ENCODE measurements around the gene KRT77.

KRT77 gene

DNA sequence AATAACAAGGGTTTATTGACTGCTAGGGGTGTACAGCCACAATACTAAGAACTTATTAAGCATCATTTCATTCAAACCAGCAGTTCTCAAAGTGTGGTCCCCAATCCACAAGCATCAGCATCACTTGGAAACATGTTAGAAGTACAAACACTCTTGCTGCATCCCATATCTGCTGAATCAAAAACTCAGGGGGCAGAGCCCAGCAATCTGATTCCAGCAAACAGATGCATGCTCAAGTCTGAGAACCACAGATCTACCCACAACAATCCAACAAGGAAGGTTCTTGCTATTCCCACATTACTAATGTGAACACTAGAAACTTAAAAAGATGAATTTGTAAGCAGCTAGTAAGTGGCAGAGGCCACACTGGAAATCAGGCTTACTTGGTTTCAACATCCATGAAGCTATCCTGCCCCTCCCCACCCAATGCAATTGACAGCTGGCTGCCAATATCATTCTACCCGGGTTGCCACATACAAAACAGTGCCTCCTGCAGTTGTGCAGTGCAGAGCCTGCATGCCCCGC, 6.2 kb downstream of the KRT77 start:
- no peak for DNase-seq (ENCODE audit: low read depth in 1 of 2, low spot score in 1 of 2)
- no peak for TF ChIP-seq JUND (IDR thresholded peaks at IDR 0.05; ENCODE audit: low read depth)
- in situ Hi-C loops (cut with HindIII; ENCODE audit: low pct_unique_long_range_greater_than_20kb, low sequenced_read_pairs), result no loop called here

DNA sequence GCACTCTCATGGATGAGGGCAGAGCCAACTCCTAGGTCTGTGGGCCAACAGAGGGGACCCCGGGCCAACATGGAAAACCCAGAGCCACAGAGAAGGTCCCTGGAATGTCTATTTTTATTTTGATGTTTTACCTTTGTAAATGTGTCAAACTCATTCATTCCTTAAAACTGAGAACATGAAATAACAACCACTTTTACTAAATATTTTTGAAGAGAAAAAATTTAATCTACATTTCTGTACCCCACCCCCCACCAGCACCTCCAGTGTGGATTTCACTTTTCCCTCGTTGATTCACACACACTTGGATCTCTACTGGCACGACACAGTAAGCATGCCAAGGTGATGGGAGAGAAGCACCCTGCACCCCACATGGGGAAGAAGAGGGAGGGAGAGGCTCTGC, 6.7 kb downstream of the KRT77 start:
- no peak for TF ChIP-seq JUND (IDR thresholded peaks at IDR 0.05; ENCODE audit: low read depth)
- in situ Hi-C loops (cut with HindIII; ENCODE audit: low pct_unique_long_range_greater_than_20kb, low sequenced_read_pairs), result no loop called here
- DNase-seq (ENCODE audit: low read depth in 1 of 2, low spot score in 1 of 2), result no peak

DNA sequence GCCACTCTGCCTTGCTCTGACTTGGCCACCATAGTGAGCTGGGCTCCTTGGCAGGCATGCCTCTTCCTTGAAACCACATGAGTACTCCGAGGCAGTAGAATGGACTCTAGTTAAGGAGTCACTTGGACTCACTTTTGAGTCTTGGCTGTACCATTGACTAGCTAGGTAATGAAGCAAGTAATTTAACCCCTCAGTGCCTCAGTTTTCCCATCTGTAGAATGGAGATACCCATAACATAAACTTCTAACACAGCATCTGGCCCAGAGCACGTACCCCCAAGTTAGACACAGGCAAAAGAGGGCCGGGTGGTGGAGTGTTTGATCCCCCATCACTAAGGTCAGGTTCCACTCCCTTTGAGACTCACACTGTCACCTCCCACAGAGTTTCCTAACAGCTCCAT, 8.3 kb downstream of the KRT77 start:
- in situ Hi-C loops (cut with HindIII; ENCODE audit: low pct_unique_long_range_greater_than_20kb, low sequenced_read_pairs), result no loop called here
- no peak for DNase-seq (ENCODE audit: low read depth in 1 of 2, low spot score in 1 of 2)

DNA sequence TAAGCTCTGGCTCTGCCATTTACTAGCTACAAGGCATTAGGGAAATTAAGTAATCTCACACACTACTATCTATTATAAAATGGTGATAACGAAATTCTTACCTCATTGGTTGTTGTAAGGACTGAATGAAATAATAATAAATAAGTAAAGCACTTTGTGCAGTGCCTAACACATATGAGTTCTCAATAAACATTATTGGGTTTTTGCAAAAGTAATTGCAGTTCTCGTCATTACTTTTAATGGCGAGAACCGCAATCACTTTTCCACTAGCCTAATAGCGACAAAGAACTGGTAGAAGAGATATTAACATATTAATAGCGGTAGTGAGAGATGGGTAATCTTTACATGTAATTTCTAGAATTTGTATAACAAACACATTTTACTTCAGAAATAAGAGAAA, 9.2 kb downstream of the KRT77 start:
- in situ Hi-C loops (cut with HindIII; ENCODE audit: low pct_unique_long_range_greater_than_20kb, low sequenced_read_pairs), result no loop called here
- no peak for DNase-seq (ENCODE audit: low read depth in 1 of 2, low spot score in 1 of 2)
- no peak for TF ChIP-seq JUND (IDR thresholded peaks at IDR 0.05; ENCODE audit: low read depth)

More for the DNA sequence above, 8.3 kb downstream of the KRT77 start:
- no peak for TF ChIP-seq JUND (IDR thresholded peaks at IDR 0.05; ENCODE audit: low read depth)

DNA sequence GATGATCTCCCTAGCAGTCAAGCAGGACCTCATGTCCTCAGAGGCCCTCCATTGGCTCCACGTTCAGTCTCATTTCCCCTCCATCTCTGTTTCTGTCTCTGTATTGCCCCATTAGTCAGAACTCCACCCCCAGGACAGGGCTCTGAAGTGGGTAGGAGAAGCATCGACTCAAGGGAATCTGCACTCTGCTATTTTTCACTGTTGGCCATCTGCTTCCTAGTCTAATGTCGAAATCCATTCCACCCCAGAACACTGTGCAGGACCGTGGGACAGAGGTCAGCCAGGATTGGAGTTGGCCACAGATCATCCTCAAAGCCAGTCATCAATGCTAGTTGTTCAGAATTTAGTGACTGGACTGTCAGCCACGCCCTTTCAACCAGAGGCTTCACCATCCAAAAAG, 10.1 kb downstream of the KRT77 start:
- in situ Hi-C loops (cut with HindIII; ENCODE audit: low pct_unique_long_range_greater_than_20kb, low sequenced_read_pairs), result no loop called here
- no peak for DNase-seq (ENCODE audit: low read depth in 1 of 2, low spot score in 1 of 2)
- TF ChIP-seq JUND (IDR thresholded peaks at IDR 0.05; ENCODE audit: low read depth), result no peak

DNA sequence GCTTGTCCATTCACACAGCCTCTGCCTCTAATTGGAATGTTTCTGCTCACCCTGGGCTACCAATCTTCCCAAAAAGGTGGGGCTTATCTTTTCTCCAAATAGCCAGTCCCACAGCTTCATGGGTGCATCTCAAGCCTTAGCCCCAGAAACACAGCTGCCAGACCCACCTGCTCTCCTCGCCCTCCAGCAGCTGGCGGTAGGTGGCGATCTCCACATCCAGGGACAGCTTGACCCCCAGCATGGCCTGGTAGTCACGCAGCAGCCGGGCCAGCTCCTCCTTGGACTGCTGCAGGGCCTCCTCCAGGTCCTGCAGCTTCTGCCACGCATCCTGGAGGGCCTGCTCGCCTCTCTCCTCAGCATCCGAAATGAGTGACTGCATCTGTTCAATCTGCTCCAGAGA, 11.1 kb downstream of the KRT77 start:
- TF ChIP-seq JUND (IDR thresholded peaks at IDR 0.05; ENCODE audit: low read depth), result no peak
- in situ Hi-C loops (cut with HindIII; ENCODE audit: low pct_unique_long_range_greater_than_20kb, low sequenced_read_pairs), result no loop called here
- peak in 1 of 2 experiments; percentile 22 for DNase-seq (ENCODE audit: low read depth in 1 of 2, low spot score in 1 of 2)

DNA sequence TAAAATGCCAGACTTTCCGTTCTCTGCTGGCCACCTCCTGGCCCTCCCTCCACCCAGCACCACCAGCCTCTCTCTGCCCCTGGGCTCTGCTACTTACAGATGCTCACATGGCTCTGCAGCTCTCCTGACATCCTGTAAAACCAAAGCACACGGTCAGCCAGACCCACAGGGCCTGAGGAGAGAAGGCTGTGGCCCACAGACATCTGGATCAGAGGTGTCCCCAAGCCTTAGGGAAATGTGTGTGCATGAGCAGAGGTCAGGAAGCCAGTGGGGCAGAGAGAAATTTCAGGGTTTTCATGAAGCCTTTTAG, 11.5 kb downstream of the KRT77 start:
- TF ChIP-seq JUND (IDR thresholded peaks at IDR 0.05; ENCODE audit: low read depth), result no peak
- in situ Hi-C loops (cut with HindIII; ENCODE audit: low pct_unique_long_range_greater_than_20kb, low sequenced_read_pairs), result no loop called here
- DNase-seq (ENCODE audit: low read depth in 1 of 2, low spot score in 1 of 2), result no peak

DNA sequence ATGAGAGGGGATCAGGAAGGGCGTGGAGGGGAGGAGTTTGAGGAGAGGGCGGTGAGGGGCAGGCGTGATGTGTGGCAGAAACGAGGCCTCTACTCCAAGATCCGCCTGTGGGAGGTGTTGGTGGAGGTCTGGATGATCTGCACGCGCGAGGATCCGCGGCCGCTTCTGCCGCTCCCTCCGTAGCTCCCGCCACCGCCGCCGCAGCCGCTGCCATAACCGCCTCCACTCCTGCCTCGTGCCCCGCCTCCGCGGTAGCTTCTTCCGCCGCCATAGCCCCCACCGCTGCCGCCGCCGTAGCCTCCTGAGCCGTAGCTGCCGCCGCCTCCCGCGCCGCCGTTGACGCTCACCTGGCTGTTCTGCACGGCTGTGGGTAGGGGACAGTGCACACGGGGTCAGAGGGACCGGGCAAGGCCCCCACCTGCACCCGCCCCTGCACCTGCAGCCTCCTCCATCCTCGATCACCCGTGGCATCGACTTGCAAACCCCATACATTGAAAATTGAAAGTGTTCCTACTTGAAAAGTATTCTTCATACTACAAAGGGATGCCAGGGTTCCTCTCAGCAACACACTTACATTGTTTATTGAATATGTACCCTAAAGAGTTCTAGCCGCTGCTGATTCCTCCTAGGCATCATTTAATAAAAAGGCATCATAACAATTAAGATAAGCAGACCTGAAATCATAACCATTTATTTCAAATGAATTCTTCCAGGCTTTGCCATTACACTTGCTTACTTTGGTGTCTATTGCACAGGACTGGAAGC, 12.1 kb downstream of the KRT77 start:
- in situ Hi-C loops (cut with HindIII; ENCODE audit: low pct_unique_long_range_greater_than_20kb, low sequenced_read_pairs), result no loop called here
- no peak for TF ChIP-seq JUND (IDR thresholded peaks at IDR 0.05; ENCODE audit: low read depth)
- DNase-seq (ENCODE audit: low read depth in 1 of 2, low spot score in 1 of 2), result no peak

DNA sequence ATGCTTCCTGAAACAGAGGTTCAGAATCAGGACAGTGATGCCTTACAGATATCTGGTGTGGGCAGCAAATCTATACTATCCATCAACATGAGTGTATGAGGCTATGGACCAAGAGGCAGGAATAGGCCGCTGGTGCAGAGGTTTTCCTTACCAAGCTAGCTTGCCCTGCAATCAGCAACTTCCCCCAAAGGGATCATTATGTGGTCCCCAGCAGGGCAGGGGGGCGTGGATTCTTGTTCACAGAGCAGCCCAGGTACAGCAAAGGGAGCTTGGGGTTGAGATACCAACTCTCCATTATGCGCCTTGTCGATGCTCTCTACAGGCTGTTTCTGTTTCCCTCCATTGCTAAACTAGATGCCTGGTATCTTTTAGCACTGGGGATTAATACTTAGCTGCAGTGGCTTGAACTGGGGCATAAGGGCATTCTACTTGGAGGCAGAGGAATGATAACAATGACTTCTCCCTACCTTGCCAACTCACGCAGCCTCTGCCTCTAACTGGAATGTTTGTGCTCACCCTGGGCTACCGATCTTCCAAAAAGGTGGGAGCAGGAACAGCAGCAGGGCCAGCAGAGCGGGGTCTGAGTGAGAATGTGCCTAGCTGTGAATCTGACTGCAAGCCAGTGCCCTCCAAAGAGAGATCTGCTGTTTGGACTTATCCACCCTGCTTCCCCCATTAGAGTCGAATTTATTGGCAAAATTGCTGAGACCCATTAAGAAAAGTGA, 12.8 kb downstream of the KRT77 start:
- in situ Hi-C loops (cut with HindIII; ENCODE audit: low pct_unique_long_range_greater_than_20kb, low sequenced_read_pairs), result no loop called here
- DNase-seq (ENCODE audit: low read depth in 1 of 2, low spot score in 1 of 2), result no peak
- TF ChIP-seq JUND (IDR thresholded peaks at IDR 0.05; ENCODE audit: low read depth), result no peak

DNA sequence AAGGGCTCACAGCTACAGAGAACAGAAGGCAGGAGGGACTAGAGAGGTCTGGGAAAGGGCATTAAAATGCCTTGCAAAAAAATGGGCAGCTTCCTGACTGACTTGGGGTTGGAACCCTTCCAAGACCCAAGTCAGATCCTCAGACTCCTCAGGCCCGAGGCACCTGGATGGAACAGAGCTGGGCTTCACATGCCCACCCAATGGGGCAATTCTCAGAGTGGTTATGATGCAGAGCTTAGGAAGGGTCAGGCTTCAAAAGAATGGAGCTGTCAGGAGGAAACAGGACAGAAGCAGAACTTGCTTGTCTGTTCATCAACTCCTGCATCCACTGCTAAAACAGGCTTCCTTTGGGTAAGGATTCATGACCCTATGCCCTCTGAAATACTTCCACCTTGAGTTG, 13.4 kb downstream of the KRT77 start:
- DNase-seq (ENCODE audit: low read depth in 1 of 2, low spot score in 1 of 2), result no peak
- in situ Hi-C loops (cut with HindIII; ENCODE audit: low pct_unique_long_range_greater_than_20kb, low sequenced_read_pairs), result no loop called here

DNA sequence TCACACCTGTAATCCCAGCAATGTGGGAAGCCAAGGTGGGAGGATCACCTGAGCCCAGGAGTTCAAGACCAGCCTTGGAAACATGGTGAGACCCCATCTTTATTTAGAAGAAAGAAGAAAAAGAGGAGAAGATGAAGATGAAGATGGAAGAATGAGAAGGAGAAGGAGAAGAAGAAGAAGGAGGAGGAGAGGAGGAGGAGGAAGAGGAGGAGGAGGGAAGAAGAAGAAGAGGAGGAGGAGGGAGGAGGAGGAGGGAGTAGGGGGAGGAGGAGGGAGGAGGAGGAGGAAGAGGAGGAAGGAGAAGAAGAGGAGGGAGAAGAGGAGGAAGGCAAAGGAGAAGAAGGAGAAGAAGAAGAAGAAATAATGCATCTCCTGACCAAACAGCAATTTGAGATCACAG, 14.1 kb downstream of the KRT77 start:
- in situ Hi-C loops (cut with HindIII; ENCODE audit: low pct_unique_long_range_greater_than_20kb, low sequenced_read_pairs), result no loop called here
- DNase-seq (ENCODE audit: low read depth in 1 of 2, low spot score in 1 of 2), result no peak
- TF ChIP-seq JUND (IDR thresholded peaks at IDR 0.05; ENCODE audit: low read depth), result no peak

More for the DNA sequence above, 13.4 kb downstream of the KRT77 start:
- TF ChIP-seq JUND (IDR thresholded peaks at IDR 0.05; ENCODE audit: low read depth), result no peak

DNA sequence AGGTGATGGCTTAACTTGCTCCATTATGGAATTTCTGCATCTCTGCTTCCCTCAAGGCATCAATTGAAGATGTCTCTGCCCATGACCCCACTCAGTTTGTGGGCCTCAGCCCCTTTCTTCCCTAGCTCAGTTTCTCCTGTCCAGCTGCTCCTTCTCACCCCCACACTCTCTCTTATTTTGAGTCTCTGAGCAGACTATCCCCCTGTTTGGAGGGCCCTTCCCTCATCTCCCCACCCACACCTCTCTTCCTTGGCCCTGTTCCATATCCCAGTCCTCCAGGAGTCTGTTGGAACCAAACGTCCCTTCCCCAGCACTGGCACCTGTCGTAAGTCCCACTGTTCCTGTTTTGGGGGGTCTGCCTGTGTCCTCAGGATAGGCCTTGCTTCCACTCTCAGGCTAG, 14.8 kb downstream of the KRT77 start:
- TF ChIP-seq JUND (IDR thresholded peaks at IDR 0.05; ENCODE audit: low read depth), result no peak
- no peak for DNase-seq (ENCODE audit: low read depth in 1 of 2, low spot score in 1 of 2)
- in situ Hi-C loops (cut with HindIII; ENCODE audit: low pct_unique_long_range_greater_than_20kb, low sequenced_read_pairs), result no loop called here

Measured in T47D (cell line).